Heart right ventricle (tissue), 16 donors: ENCODE data around the gene CDX4. TPM values are rescaled to one million over a fixed set of nuclear protein-coding genes. Genes with fewer than 3 reads are reported as not detected.

Experiments
- ATAC-seq, 8 donors: fragments of 200-7000 bp; cut with Tn5 transposase; one replicate each; pipeline ENCODE4 v1.9.1; 2020; ENCODE audit warnings: mild to moderate bottlenecking in 8 of 8, moderate library complexity in 8 of 8, moderate number of reproducible peaks in 1 of 8
- DNase-seq, 2 donors: peaks; one replicate each; pipeline ENCODE4 v3.0.0-alpha.2; 2020
- H3K27ac ChIP-seq, 10 donors: fragments of 200-600 bp; sonication (generic) in 2 of 10; one replicate each; pipeline versions ENCODE4 v1.5.0 to v1.8.0; 2020 to 2022; ENCODE audit warnings: mild to moderate bottlenecking in 3 of 10
- H3K27me3 ChIP-seq, 7 donors: fragments of 200-600 bp; one replicate each; pipeline ENCODE4 v1.8.0; 2021 to 2022; ENCODE audit warnings: mild to moderate bottlenecking in 2 of 7
- H3K36me3 ChIP-seq, 9 donors: fragments of 200-600 bp; sonication (generic) in 1 of 9; one replicate each; pipeline versions ENCODE4 v1.5.0 to v1.8.0; 2020 to 2022; ENCODE audit warnings: mild to moderate bottlenecking in 2 of 9
- H3K4me1 ChIP-seq, 9 donors: fragments of 200-600 bp; sonication (generic) in 1 of 9; one replicate each; pipeline versions ENCODE4 v1.5.0 to v1.8.0; 2020 to 2022; ENCODE audit warnings: mild to moderate bottlenecking in 4 of 9
- H3K4me3 ChIP-seq, 10 donors: fragments of 200-600 bp; sonication (generic) in 2 of 10; one replicate each; pipeline versions ENCODE4 v1.5.0 to v1.8.0; 2020 to 2022; ENCODE audit warnings: mild to moderate bottlenecking in 7 of 10, moderate library complexity in 2 of 10
- H3K9me3 ChIP-seq, 11 donors: fragments of 200-600 bp in 10 of 11; sonication (generic) in 2 of 11; one replicate each; pipeline versions ENCODE4 v1.5.0 to v1.8.0; 2013 to 2022; ENCODE audit warnings: mild to moderate bottlenecking in 2 of 11, control low read depth in 1 of 11, moderate library complexity in 1 of 11
- WGBS, 2 donors: extraction: QIAGEN DNeasy Blood & Tissue Kit; methylation state at CpG; one replicate each; pipeline ENCODE4 v1.1.7; 2013; ENCODE audit warnings: inconsistent platforms in 1 of 2; 5-methylcytosine and 5-hydroxymethylcytosine counted together
- intact Hi-C, 10 donors: fragments of 100-400 bp; cut with DNase I; formaldehyde crosslinking; loops; one replicate each; pipeline versions ENCODE4 v1.11.1 to v1.14.2; 2022
- long read RNA-seq, 3 donors: library from polyadenylated mRNA; unstranded; transcript quantifications; one replicate each; pipeline ENCODE4 v2.0.0, GENCODE V29; 2020 to 2021
- polyA plus RNA-seq, 2 donors: library from polyadenylated mRNA; stranded (reverse); fragments of 200-250 nt; gene quantifications; one replicate each; pipeline ENCODE4 v1.2.3, GENCODE V29; 2013
- total RNA-seq, 10 donors: library from RNA; stranded (reverse); fragmentation: NEBNext Ultra II Directional in 3 of 10; extraction: Animal tissue kit (Norgen Biotek cat#: 25700) in 3 of 10; gene quantifications; one replicate each; pipeline versions ENCODE4 v1.2.1 to v1.2.4, GENCODE V29; 2021 to 2023
- TF ChIP-seq, protein P1 (sequence below), 9 donors: fragments of 200-600 bp; sonication (generic) in 2 of 9; IDR thresholded peaks; one replicate each; pipeline versions ENCODE4 v1.5.0 to v1.8.0; 2021 to 2022; ENCODE audit warnings: antibody characterized with exemption in 9 of 9, mild to moderate bottlenecking in 5 of 9, moderate library complexity in 1 of 9
- donor health status: Arrhythmogenic right ventricular cardiomyopathy.
- donor health status: ischemic (EF 13 %, LVEDD 7.1; RV severe dilation, severe dysfunction).
- donor health status: healthy with polysubstance abuse.
- donor health status: DM: no; HTN: yes; CAD: no.
- donor health status: DM: no; HTN: no; CAD: no.
- donor health status: ischemic (EF 25% LVEDD 6.9; RV normal size, moderate dysfunction).
- donor health status: ischemic (EF 25% LVEDD 5.7; RV mildly dilated, moderate dysfunction).
- donor health status: healthy.
- donor health status: DM: yes; HTN: yes; CAD: no.
- donor health status: Ischemic cardiomyopathy.
- donor health status: ischemic (EF 35%, LVEDD 5.7; RV mildly dilated, moderate dysfunction).
- donor health status: nonischemic (EF 11% LVEDD 7.7; RV severe dilation, severe dysfunction).
- donor health status: DM: yes; HTN: yes; CAD: no.
- donor health status: PGD.
- donor health status: ischemic (EF 29% LVEDD 5.4; RV normal size, mild dysfunction).
- donor health status: nonischemic (EF 23%, LVEDD 6.1; RV moderate dilation, normal function).

CDX4 gene
- total RNA-seq, result not detected
- not detected for polyA plus RNA-seq
- long read RNA-seq, donor 1, result 0 reads
- long read RNA-seq, donor 2, result 0 reads
- long read RNA-seq, donor 3, result 0 reads

DNA sequence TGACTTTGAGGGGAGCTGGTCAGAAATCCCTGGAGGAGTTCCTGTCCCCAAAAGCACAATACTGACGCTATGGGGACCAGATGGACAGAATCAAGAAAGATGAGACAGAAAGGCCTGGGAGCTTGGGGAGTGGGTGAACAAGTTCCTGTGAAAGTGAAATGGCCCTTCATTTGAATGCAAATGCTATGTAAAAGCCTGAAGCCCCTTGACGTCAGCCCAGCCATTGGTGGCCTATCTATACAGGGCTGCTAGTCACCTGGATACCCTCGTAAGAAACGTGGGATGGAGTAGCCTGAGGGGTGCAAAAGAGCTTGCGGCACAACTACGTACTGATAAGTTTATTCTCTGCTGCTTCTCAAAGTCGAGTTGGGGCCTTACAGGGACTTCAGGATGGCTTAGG, at the start of gene CDX4:
CDX4 (plus strand) TSS at position 223 of the 400 bp plus-strand sequence. CDS start 201 bp downstream, outside the sequence.
- Histone ChIP-seq H3K4me3 (no peak within 1 kb of the TSS), H3K4me1 (no peaks in the 10 kb centered on the region), H3K27ac (no peak within 1 kb of the TSS), H3K9me3 (no peaks in the 10 kb centered on the region), H3K36me3 (no peaks in the 10 kb centered on the region), H3K27me3 (peaks cover 0 to 66% (median 13%) of the 10 kb centered on the region in 7 donors)
- 31 to 42% methylated on average over 7 of the region's 7 CpGs for WGBS, 2 donors
- intact Hi-C loops, result no loop called here
- ATAC-seq, result no peak
- TF ChIP-seq, protein P1, sequence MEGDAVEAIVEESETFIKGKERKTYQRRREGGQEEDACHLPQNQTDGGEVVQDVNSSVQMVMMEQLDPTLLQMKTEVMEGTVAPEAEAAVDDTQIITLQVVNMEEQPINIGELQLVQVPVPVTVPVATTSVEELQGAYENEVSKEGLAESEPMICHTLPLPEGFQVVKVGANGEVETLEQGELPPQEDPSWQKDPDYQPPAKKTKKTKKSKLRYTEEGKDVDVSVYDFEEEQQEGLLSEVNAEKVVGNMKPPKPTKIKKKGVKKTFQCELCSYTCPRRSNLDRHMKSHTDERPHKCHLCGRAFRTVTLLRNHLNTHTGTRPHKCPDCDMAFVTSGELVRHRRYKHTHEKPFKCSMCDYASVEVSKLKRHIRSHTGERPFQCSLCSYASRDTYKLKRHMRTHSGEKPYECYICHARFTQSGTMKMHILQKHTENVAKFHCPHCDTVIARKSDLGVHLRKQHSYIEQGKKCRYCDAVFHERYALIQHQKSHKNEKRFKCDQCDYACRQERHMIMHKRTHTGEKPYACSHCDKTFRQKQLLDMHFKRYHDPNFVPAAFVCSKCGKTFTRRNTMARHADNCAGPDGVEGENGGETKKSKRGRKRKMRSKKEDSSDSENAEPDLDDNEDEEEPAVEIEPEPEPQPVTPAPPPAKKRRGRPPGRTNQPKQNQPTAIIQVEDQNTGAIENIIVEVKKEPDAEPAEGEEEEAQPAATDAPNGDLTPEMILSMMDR (IDR thresholded peaks at IDR 0.05), result no peak
- no peak for DNase-seq

- WGBS, 2 donors, result 41 to 56% methylated on average over 2 of the region's 2 CpGs
- no peak for ATAC-seq
- H3K9me3 ChIP-seq, result peaks cover 0 to 9% (median 0%) of the 10 kb centered on the region in 11 donors
- no peak overlapping the region for H3K27ac ChIP-seq
- TF ChIP-seq, protein P1 (IDR thresholded peaks at IDR 0.05), result no peak
- H3K4me3 ChIP-seq, result no peak overlapping the region
- H3K27me3 ChIP-seq, result peaks cover 0 to 15% (median 0%) of the 10 kb centered on the region in 7 donors
- DNase-seq, result no peak
- intact Hi-C loops, result no loop called here
- no peaks in the 10 kb centered on the region for H3K4me1 ChIP-seq
- no peaks in the 10 kb centered on the region for H3K36me3 ChIP-seq
Measured at GRCh38 chrX:73398185-73398914, 48.5 kb upstream of the CDX4 start.

GRCh38 chrX:73400136-73400748, 46.6 kb upstream of the CDX4 start:
- no peak overlapping the region for H3K27ac ChIP-seq
- no peak overlapping the region for H3K4me3 ChIP-seq
- no peaks in the 10 kb centered on the region for H3K4me1 ChIP-seq
- H3K36me3 ChIP-seq, result no peaks in the 10 kb centered on the region
- H3K27me3 ChIP-seq, result peaks cover 0 to 15% (median 0%) of the 10 kb centered on the region in 7 donors
- intact Hi-C loops, result no loop called here
- no peaks in the 10 kb centered on the region for H3K9me3 ChIP-seq
- TF ChIP-seq, protein P1 (IDR thresholded peaks at IDR 0.05), result no peak
- 71 to 76% methylated on average over 4 of the region's 4 CpGs for WGBS, 2 donors
- ATAC-seq, result no peak
- DNase-seq, result no peak

DNA sequence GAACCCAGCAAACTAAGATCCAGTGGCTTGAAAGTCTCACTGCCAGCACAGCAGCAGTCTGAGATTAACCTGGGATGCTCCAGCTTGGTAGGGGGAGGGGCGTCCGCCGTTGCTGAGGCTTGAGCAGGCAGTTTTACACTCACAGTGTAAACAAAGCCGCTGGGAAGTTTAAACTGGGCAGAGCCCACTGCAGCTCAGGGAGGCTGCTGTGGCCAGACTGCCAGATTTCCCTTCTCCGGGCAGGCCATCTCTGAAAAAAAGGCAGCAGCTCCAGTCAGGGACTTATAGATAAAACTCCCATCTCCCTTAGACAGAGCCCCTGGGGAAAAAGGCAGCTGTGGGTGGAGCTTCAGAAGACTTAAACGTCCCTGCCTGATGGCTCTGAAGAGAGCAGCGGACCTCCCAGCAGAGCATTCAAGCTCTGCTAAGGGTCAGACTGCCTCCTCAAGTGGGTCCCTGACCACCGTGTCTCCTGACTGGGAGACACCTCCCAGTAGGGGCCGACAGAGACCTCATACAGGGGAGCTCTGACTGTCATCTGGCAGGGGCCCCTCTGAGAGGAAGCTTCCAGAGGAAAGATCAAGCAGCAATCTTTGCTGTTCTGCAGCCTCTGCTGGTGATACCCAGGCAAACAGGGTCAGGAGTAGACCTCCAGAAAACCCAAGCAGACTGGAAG, 45.1 kb upstream of the CDX4 start:
- H3K9me3 ChIP-seq, result peaks cover 0 to 7% (median 0%) of the 10 kb centered on the region in 11 donors
- H3K27ac ChIP-seq, result no peak overlapping the region
- WGBS, 2 donors, result 7 to 8% methylated on average over 9 of the region's 9 CpGs
- DNase-seq (no peak), ATAC-seq (no peak)
- intact Hi-C loops, result no loop called here
- H3K36me3 ChIP-seq, result no peaks in the 10 kb centered on the region
- H3K27me3 ChIP-seq, result peaks cover 0 to 15% (median 0%) of the 10 kb centered on the region in 7 donors
- TF ChIP-seq, protein P1 (IDR thresholded peaks at IDR 0.05), result no peak
- H3K4me3 ChIP-seq, result no peak overlapping the region
- no peaks in the 10 kb centered on the region for H3K4me1 ChIP-seq
